GM23338 (cell line): ENCODE data around the gene CD109. TPM values are rescaled to one million over a fixed set of nuclear protein-coding genes. Genes with fewer than 3 reads are reported as not detected.

Source experiments
- ATAC-seq: fragments of 200-7000 bp; cut with Tn5 transposase; 3 replicates; pipeline ENCODE4 v1.9.1; 2020
- DNase-seq: peaks from one replicate; pipeline ENCODE4 v3.0.0-alpha.2; 2015; ENCODE audit warnings: low spot score
- H2AFZ ChIP-seq: fragments of 200-600 bp; sonication (generic); 2 replicates; pipeline ENCODE4 v1.8.0; 2016; ENCODE audit warnings: antibody characterized with exemption, mild to moderate bottlenecking, moderate library complexity
- H3F3A ChIP-seq: fragments of 200-600 bp; sonication (generic); replicated peaks from 2 replicates; pipeline ENCODE4 v1.8.0; 2017; ENCODE audit warnings: antibody characterized with exemption, mixed run types, low read depth
- H3K27ac ChIP-seq: fragments of 200-600 bp; sonication (generic); 2 replicates; pipeline ENCODE4 v1.6.1; 2016; ENCODE audit warnings: low read depth
- H3K27me3 ChIP-seq: fragments of 200-600 bp; sonication (generic); 2 replicates; pipeline ENCODE4 v1.8.0; 2016; ENCODE audit warnings: mild to moderate bottlenecking, mixed run types, moderate library complexity; ENCODE audit not compliant: insufficient read depth
- H3K36me3 ChIP-seq: fragments of 200-600 bp; sonication (generic); 2 replicates; pipeline ENCODE4 v1.8.0; 2016; ENCODE audit warnings: mild to moderate bottlenecking; ENCODE audit not compliant: insufficient read depth
- H3K4me1 ChIP-seq: fragments of 200-600 bp; sonication (generic); 2 replicates; pipeline ENCODE4 v1.8.0; 2016; ENCODE audit warnings: mild to moderate bottlenecking, moderate library complexity; ENCODE audit not compliant: insufficient read depth
- H3K4me2 ChIP-seq: fragments of 200-600 bp; sonication (generic); 2 replicates; pipeline ENCODE4 v1.7.1; 2017; ENCODE audit warnings: mixed run types
- H3K4me3 ChIP-seq: fragments of 200-600 bp; sonication (generic); 2 replicates; pipeline ENCODE4 v1.6.1; 2016; ENCODE audit warnings: mixed run types
- H3K79me2 ChIP-seq: fragments of 200-600 bp; sonication (generic); replicated peaks from 2 replicates; pipeline ENCODE4 v1.8.0; 2017; ENCODE audit warnings: mild to moderate bottlenecking; ENCODE audit not compliant: insufficient read depth
- H3K9me2 ChIP-seq: fragments of 200-600 bp; sonication (generic); 2 replicates; pipeline ENCODE4 v1.8.0; 2017; ENCODE audit not compliant: insufficient read depth
- H4K20me1 ChIP-seq: fragments of 200-600 bp; sonication (generic); replicated peaks from 2 replicates; pipeline ENCODE4 v1.8.0; 2017; ENCODE audit warnings: mild to moderate bottlenecking; ENCODE audit not compliant: insufficient read depth
- H3K27ac Mint-ChIP-seq: 2 replicates; pipeline ENCODE4 v1.8.0; 2020; ENCODE audit warnings: inconsistent platforms, mild to moderate bottlenecking, moderate library complexity, mixed read lengths
- H3K27me3 Mint-ChIP-seq: 3 replicates; pipeline ENCODE4 v1.8.0; 2022; ENCODE audit warnings: low read depth, mild to moderate bottlenecking, moderate library complexity, mixed read lengths, inconsistent platforms; ENCODE audit not compliant: insufficient read depth, poor library complexity
- H3K36me3 Mint-ChIP-seq: 3 replicates; pipeline ENCODE4 v1.8.0; 2021; ENCODE audit warnings: low read depth, mild to moderate bottlenecking, inconsistent platforms, moderate library complexity, mixed read lengths
- H3K4me1 Mint-ChIP-seq: 3 replicates; pipeline ENCODE4 v1.8.0; 2020; ENCODE audit warnings: mild to moderate bottlenecking, inconsistent platforms, mixed read lengths
- H3K4me3 Mint-ChIP-seq: 3 replicates; pipeline ENCODE4 v1.8.0; 2021; ENCODE audit warnings: moderate library complexity, mild to moderate bottlenecking, inconsistent platforms, mixed read lengths
- H3K9me3 Mint-ChIP-seq: 3 replicates; pipeline ENCODE4 v1.8.0; 2020; ENCODE audit warnings: moderate library complexity, mild to moderate bottlenecking, inconsistent platforms, mixed read lengths
- CREB1 ChIP-seq: fragments of 250-450 bp; sonication (Bioruptor Pico); IDR thresholded peaks from 2 replicates; pipeline ENCODE4 v1.5.0; 2020; ENCODE audit warnings: low read depth, mild to moderate bottlenecking, moderate library complexity
- EZH2 ChIP-seq: fragments of 200-600 bp; sonication (generic); IDR thresholded peaks from one replicate; pipeline ENCODE4 v1.8.0; 2017; ENCODE audit warnings: antibody characterized with exemption, mild to moderate bottlenecking, low read depth; ENCODE audit not compliant: unreplicated experiment
- EZH2phosphoT487 ChIP-seq: fragments of 200-600 bp; sonication (generic); IDR thresholded peaks from one replicate; pipeline ENCODE4 v1.8.1; 2018; ENCODE audit warnings: antibody characterized with exemption; ENCODE audit not compliant: unreplicated experiment
- JUNB ChIP-seq: IDR thresholded peaks from one replicate; pipeline ENCODE4 v1.6.1; 2016; ENCODE audit warnings: antibody characterized with exemption; ENCODE audit not compliant: unreplicated experiment
- NANOG ChIP-seq: IDR thresholded peaks from 2 replicates; pipeline ENCODE4 v1.6.1; 2016; ENCODE audit warnings: antibody characterized with exemption, borderline replicate concordance
- POLR2AphosphoS5 ChIP-seq: IDR thresholded peaks from 2 replicates; pipeline ENCODE4 v1.6.1; 2016; ENCODE audit warnings: antibody characterized with exemption, low read depth
- STAT1 ChIP-seq: IDR thresholded peaks from one replicate; pipeline ENCODE4 v1.6.1; 2016; ENCODE audit warnings: antibody characterized with exemption; ENCODE audit not compliant: unreplicated experiment
- ZNF114 ChIP-seq: fragments of 250-450 bp; sonication (Bioruptor Pico); IDR thresholded peaks from 2 replicates; pipeline ENCODE4 v1.5.0; 2020; ENCODE audit warnings: mild to moderate bottlenecking, moderate library complexity
- ZNF331 ChIP-seq: fragments of 250-450 bp; sonication (Bioruptor Pico); IDR thresholded peaks from 2 replicates; pipeline ENCODE4 v1.5.0; 2020; ENCODE audit warnings: low read depth, mild to moderate bottlenecking, moderate library complexity
- polyA plus RNA-seq: library from polyadenylated mRNA; unstranded; fragments of >200 nt; fragmentation: Nextera tagmentation; extraction: Ambion mirVana; gene quantifications from 2 replicates; pipeline ENCODE4 v1.2.1, GENCODE V29; 2016
- total RNA-seq: library from RNA; depleted of rRNA; stranded (reverse); fragments of >200 nt; shearing (Covaris generic); gene quantifications from 2 replicates; pipeline ENCODE4 v1.2.3, GENCODE V29; 2014
- TF ChIP-seq, protein P1 (sequence below): IDR thresholded peaks from one replicate; pipeline ENCODE4 v1.6.1; 2018; ENCODE audit warnings: antibody characterized with exemption; ENCODE audit not compliant: unreplicated experiment
- TF ChIP-seq, protein P2 (sequence below), 2 experiments: fragments of 200-600 bp in 1 of 2; sonication (generic) in 1 of 2; conservative IDR thresholded peaks; 2 replicates each; pipeline versions ENCODE4 v1.5.1 to v1.6.1; 2016 to 2017; ENCODE audit warnings: antibody characterized with exemption in 2 of 2, low read depth in 2 of 2, mild to moderate bottlenecking in 2 of 2, moderate library complexity in 1 of 2
- TF ChIP-seq, protein P3 (sequence below): IDR thresholded peaks from 2 replicates; pipeline ENCODE4 v1.6.1; 2016; ENCODE audit warnings: antibody characterized with exemption

CD109 gene
- total and polyA plus RNA-seq, 2 experiments from 2014 or later = 1.1 to 5.3 TPM

- TF ChIP-seq, protein P1, sequence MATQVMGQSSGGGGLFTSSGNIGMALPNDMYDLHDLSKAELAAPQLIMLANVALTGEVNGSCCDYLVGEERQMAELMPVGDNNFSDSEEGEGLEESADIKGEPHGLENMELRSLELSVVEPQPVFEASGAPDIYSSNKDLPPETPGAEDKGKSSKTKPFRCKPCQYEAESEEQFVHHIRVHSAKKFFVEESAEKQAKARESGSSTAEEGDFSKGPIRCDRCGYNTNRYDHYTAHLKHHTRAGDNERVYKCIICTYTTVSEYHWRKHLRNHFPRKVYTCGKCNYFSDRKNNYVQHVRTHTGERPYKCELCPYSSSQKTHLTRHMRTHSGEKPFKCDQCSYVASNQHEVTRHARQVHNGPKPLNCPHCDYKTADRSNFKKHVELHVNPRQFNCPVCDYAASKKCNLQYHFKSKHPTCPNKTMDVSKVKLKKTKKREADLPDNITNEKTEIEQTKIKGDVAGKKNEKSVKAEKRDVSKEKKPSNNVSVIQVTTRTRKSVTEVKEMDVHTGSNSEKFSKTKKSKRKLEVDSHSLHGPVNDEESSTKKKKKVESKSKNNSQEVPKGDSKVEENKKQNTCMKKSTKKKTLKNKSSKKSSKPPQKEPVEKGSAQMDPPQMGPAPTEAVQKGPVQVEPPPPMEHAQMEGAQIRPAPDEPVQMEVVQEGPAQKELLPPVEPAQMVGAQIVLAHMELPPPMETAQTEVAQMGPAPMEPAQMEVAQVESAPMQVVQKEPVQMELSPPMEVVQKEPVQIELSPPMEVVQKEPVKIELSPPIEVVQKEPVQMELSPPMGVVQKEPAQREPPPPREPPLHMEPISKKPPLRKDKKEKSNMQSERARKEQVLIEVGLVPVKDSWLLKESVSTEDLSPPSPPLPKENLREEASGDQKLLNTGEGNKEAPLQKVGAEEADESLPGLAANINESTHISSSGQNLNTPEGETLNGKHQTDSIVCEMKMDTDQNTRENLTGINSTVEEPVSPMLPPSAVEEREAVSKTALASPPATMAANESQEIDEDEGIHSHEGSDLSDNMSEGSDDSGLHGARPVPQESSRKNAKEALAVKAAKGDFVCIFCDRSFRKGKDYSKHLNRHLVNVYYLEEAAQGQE = no peak
- TF ChIP-seq EZH2 = no peak
- TF ChIP-seq JUNB = no peak
- TF ChIP-seq CREB1 = no peak
- no peak for TF ChIP-seq NANOG
- no peak for TF ChIP-seq ZNF331 (CRISPR knock-in tag)
Measured at GRCh38 chr6:73665686-73666319, 30.2 kb upstream of the CD109 start (continued).

DNA sequence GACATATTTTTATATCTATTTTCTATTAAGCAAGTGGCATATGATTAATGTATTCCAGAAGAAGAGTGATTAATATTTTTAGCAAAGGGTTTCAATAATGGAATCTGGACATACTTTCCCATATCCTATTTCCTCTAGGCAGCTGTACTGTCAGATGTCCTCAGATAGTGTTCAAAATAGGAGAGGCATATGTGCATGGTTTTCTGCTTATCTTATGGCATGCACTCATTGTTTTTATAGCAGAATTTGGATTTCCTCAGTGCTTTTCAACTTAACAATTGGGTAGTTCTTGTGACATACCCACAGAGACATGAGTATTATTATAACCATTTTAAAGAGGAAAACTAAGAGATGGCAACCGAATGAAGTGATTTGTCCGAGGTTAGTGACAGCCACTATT lies 29.6 kb upstream of the CD109 start:
- H4K20me1 ChIP-seq = no peaks in the 10 kb centered on the region
- no peaks in the 10 kb centered on the region for H3K4me1 ChIP-seq
- Mint-ChIP-seq H3K9me3 (peaks cover 5% of the 10 kb centered on the region; the same call in 1 of the 3 replicates), H3K27me3 (no peaks in the 10 kb centered on the region), H3K36me3 (0 out of 3 replicates have a peak, but pooled peaks cover 4% of the 10 kb centered on the region), H3K27ac (no peak overlapping the region), H3K4me3 (no peak overlapping the region), H3K4me1 (no peaks in the 10 kb centered on the region)
- H2AFZ ChIP-seq = no peak overlapping the region
- no peaks in the 10 kb centered on the region for H3F3A ChIP-seq
- no peaks in the 10 kb centered on the region for H3K79me2 ChIP-seq
- no peak overlapping the region for H3K4me3 ChIP-seq
- no peaks in the 10 kb centered on the region for H3K27me3 ChIP-seq
- DNase-seq (no peak), ATAC-seq (no peak)
- H3K27ac ChIP-seq = no peak overlapping the region
- no peaks in the 10 kb centered on the region for H3K36me3 ChIP-seq
- H3K4me2 ChIP-seq = no peak overlapping the region
- no peaks in the 10 kb centered on the region for H3K9me2 ChIP-seq
- TF ChIP-seq, protein P2, sequence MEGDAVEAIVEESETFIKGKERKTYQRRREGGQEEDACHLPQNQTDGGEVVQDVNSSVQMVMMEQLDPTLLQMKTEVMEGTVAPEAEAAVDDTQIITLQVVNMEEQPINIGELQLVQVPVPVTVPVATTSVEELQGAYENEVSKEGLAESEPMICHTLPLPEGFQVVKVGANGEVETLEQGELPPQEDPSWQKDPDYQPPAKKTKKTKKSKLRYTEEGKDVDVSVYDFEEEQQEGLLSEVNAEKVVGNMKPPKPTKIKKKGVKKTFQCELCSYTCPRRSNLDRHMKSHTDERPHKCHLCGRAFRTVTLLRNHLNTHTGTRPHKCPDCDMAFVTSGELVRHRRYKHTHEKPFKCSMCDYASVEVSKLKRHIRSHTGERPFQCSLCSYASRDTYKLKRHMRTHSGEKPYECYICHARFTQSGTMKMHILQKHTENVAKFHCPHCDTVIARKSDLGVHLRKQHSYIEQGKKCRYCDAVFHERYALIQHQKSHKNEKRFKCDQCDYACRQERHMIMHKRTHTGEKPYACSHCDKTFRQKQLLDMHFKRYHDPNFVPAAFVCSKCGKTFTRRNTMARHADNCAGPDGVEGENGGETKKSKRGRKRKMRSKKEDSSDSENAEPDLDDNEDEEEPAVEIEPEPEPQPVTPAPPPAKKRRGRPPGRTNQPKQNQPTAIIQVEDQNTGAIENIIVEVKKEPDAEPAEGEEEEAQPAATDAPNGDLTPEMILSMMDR (conservative IDR thresholded peaks at IDR 0.05; ENCODE audit: low read depth in 2 of 2) = no peak
- TF ChIP-seq EZH2phosphoT487 (no peak), ZNF331 (CRISPR knock-in tag) (no peak), CREB1 (no peak), POLR2AphosphoS5 (no peak), STAT1 (no peak), EZH2 (no peak), JUNB (no peak), ZNF114 (CRISPR knock-in tag) (no peak), NANOG (no peak)
- TF ChIP-seq, protein P1 = no peak
- TF ChIP-seq, protein P3, sequence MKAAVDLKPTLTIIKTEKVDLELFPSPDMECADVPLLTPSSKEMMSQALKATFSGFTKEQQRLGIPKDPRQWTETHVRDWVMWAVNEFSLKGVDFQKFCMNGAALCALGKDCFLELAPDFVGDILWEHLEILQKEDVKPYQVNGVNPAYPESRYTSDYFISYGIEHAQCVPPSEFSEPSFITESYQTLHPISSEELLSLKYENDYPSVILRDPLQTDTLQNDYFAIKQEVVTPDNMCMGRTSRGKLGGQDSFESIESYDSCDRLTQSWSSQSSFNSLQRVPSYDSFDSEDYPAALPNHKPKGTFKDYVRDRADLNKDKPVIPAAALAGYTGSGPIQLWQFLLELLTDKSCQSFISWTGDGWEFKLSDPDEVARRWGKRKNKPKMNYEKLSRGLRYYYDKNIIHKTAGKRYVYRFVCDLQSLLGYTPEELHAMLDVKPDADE = no peak
